ENCODE measurements around the gene CRYBA2.

CRYBA2 gene

DNA sequence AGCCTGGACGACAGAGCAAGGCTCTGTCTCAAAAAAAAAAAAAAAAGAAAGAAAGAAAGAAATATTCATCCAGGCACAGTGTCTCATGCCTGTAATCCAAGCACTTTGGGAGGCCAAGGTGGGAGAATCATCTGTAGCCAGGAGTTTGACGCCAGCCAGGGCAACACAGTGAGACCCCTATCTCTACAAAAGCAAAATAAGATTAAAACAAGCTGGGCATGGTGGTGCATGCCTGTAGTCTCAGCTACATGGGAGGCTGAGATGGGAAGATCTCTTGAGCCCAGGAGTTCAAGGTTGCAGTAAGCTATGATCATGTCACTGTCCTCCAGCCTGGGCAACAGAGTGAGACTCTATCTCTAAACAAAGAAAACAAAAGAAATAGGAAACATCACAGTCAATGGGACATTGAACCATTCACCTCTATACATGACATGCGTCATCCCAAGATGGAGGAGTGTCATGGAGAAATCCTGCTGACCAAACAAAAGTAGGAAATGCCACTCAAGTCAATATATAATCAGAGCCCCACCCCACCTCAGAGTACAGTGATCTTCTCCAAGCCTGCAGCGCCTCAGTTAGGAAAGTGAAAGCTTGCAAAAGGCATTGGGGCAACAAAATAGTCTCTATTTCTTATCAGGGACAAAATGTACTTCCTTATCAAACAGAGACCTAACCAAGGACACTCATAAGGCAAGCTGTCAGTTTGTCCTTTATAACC is 18.0 kb downstream of the CRYBA2 start:
- TF ChIP-seq, protein P1, sequence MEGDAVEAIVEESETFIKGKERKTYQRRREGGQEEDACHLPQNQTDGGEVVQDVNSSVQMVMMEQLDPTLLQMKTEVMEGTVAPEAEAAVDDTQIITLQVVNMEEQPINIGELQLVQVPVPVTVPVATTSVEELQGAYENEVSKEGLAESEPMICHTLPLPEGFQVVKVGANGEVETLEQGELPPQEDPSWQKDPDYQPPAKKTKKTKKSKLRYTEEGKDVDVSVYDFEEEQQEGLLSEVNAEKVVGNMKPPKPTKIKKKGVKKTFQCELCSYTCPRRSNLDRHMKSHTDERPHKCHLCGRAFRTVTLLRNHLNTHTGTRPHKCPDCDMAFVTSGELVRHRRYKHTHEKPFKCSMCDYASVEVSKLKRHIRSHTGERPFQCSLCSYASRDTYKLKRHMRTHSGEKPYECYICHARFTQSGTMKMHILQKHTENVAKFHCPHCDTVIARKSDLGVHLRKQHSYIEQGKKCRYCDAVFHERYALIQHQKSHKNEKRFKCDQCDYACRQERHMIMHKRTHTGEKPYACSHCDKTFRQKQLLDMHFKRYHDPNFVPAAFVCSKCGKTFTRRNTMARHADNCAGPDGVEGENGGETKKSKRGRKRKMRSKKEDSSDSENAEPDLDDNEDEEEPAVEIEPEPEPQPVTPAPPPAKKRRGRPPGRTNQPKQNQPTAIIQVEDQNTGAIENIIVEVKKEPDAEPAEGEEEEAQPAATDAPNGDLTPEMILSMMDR (IDR thresholded peaks at IDR 0.05) = no peak

DNA sequence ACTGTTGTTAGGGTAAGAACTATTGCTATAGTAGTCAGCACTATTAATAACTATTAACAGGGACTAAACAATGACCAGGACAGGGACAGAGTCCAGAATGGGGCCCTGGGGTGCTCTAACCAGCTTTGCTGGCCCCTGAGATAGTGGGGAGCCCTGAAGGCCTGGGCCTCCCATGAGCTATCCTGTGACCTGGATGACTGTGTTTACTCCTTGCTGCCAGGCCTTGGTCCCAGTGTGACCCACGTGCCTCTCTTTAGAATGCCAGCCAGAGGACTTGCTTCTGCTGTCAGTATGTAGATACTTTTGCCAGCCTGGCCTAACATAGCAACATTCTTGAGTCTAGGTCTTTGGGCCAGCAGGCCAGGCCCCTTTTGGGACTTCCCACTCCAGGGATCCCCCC is 22.3 kb downstream of the CRYBA2 start:
- TF ChIP-seq, protein P1 (IDR thresholded peaks at IDR 0.05) = no peak

DNA sequence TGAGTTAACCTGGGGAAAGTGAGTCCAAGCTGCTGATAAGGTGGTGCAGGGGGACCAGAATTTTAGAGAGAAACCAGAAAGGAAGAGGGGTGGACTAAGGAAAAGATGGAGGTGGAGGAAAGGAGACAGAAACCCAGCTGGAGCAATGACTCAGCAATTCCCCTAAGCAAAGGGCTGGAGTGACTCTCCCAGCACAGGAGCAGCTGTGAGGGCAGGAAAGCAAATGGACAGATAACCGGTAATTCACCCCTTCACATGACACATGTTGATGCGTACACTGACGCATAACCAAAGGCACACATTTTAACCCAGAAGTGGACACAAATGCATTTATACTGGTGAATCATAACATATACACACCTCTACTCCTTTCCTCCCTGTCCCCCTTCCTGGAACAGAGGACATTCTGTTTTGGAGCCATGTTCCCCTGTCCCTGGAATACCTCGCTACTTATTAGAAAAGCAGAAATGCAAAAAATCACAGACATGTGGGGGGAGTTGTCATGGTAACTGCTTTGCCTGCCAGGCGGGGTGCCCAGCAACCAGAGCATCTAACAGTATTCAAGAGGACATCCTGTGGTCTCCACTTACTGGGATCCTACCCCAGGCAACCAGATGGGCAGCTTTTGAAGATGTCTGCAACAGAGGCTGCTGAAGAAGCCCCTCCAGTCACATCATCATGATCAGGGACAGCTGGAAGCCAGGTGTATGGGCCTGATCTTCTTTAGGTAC is 29.0 kb downstream of the CRYBA2 start:
- TF ChIP-seq, protein P1 (IDR thresholded peaks at IDR 0.05) = no peak

DNA sequence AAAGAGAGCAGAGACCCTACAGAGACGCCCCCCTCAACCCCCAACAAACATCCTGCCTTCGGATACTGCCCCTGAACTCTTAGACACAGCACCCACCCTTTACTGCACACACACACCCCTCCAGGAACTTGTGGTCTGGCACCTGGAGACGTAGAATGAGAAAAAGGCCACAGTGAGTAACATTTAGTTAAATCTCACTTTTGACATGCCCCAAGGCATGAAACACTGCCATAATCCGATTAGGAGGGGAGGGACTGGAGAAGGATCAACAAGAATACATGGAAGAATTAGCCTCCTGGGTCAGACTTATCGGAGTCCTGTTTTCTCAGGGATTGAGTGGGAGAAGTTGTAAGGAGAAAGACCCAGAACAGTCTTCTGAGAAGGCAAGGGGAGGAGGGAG is 29.6 kb downstream of the CRYBA2 start:
- TF ChIP-seq, protein P1 (IDR thresholded peaks at IDR 0.05) = no peak

DNA sequence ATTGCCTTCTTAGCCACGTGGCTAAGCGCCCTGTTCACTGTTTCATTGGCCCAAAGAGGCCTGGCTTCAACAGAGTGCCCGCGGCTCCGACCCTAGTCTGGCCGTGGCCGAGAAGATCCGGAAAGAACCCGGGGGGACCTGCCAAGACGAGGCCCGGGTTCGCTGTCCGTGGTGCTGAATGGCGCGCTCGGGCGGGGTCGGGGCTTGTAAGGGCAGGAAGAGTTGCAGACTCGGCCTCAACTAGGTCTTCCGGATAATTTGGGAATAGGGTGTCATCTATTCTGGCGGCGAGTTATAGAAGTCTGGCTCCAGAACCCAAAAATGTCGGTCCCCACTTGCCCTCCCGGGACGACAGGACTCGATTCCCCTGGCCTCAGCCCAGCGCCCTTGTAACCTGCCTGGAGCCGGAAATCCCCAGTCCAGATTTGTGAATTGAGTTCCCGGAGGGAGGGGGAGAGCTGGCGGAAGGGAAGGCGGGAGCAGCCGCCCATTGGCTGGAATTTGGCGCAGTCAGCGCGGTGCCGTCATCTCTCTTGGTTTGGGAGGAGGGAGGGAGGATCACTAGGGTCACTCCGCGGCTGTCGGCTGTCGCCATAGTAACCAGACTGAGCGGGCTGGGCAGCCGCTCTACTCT is 30.2 kb downstream of the CRYBA2 start:
- TF ChIP-seq, protein P1 (IDR thresholded peaks at IDR 0.05) = no peak

DNA sequence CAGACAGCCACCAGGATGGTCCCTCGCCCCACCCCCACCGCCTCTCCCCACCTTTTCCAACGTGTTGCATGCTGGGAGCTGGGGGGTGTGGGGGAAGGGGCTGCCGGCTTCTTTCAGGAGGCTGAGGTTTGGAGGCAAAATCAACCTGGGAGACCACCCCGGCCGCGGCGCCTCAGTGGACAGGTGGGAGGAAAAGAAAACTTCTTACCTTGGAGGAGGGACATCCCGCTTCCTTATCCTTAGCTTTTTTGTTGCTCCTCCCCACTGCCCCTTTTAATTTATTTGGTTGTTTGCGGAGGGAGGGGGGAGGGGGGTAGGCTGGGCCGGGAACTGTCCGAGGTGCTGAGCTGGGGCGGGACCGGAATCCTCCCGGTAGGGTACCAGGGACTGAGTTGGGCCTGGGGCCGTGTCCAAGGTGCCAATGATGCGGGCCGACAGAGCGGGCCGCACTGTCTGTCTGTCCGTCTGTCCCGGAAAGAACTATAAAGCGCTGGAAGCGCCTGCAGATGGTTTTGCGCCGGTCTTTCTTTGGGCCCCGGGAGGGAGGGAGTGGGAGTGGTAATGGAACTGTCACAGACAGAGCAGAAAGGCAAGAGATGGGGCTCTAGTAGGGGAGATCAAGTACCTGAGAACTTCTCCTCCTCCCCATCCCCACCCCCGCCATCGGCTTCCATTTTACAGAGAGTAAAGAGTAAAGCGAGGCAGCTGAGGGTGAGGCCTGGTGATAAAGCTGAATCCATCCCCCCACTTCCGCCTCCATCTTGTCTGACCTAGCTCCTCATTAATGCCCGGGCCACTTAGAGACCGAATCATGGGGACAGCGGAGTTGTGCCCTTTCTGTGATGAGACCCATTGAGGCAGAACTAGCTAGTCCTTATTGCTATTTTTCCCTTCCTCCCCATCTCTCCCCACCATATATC is 31.3 kb downstream of the CRYBA2 start:
- TF ChIP-seq, protein P1 (IDR thresholded peaks at IDR 0.05) = no peak

DNA sequence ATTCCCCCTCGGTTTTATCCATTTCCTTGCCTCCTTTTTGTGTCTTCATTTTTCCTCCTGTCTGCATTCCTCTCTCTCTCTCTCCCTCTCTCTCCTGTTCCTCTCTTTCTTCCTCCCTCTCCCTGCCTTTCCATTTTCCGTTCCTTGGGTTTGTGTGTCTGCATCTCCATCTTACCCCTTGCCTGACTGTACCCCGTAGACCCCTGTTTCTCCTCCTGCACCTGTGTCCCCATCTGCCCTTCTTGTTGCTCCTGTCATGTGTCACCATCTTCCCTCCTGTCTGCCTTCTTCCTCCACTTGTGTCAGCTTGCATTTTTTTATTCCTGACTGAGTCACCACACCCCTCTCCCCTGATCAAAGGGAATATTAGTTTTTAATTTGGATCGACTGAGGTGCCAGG is 32.0 kb downstream of the CRYBA2 start:
- TF ChIP-seq, protein P1 (IDR thresholded peaks at IDR 0.05) = no peak

All from LNCAP (cell line).